Activated CD8-positive, alpha-beta memory T cell treated with anti-CD3 and anti-CD28 coated beads, Interleukin-2, amount 50 U/mL, for 1 hour (primary cell): ENCODE measurements around the gene AKR1C8.
"Not testable (repeated sequence)": the region's sequence is repeated elsewhere in the genome, so short reads cannot be mapped to it uniquely, and the experiment has no call there.

Source experiments
- DNase-seq: peaks from one replicate; pipeline ENCODE4 v3.0.0-alpha.2; 2020; ENCODE audit errors: extremely low read depth

AKR1C8 gene

DNA sequence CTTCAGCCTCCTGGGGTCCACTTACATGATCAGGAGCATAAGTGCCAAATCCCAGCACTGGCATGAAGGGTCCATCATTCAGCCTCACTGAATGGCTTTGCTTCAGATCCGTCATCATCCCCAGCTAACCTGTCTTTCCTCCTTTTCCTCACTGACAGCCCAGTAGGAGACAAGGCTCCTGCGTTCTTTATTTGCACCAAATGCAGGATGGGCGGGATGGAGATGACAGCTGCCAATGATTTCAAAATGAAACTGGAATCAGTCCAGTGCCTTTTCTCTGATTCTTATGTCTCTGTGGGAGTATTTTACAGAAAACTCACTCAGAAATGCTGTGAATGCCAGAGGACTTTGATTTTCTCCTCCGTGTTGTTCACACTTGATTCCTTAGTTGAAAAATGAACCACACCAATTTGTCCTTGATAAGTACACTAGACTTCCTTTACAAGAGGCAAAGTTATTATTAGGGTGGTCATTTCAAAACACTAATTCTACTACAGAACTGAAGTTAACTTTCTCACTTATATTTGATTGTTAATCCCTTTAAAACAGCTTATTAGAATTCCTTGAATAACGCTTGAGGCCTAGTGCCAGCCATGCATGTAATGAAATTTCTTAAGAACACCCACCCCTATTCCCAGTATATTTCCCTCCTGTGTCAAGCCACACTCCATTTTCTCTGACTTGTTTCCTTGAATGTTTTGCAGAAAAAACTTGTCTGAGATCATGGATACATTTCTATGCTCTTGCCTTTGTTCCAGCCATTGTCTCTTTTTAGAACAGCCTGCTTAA lies at the start of gene AKR1C8:
Gene AKR1C8 (minus strand): TSS at position 164 of the 789 bp plus-strand sequence. CDS start 46 bp downstream, at position 118.
- no peak for DNase-seq

DNA sequence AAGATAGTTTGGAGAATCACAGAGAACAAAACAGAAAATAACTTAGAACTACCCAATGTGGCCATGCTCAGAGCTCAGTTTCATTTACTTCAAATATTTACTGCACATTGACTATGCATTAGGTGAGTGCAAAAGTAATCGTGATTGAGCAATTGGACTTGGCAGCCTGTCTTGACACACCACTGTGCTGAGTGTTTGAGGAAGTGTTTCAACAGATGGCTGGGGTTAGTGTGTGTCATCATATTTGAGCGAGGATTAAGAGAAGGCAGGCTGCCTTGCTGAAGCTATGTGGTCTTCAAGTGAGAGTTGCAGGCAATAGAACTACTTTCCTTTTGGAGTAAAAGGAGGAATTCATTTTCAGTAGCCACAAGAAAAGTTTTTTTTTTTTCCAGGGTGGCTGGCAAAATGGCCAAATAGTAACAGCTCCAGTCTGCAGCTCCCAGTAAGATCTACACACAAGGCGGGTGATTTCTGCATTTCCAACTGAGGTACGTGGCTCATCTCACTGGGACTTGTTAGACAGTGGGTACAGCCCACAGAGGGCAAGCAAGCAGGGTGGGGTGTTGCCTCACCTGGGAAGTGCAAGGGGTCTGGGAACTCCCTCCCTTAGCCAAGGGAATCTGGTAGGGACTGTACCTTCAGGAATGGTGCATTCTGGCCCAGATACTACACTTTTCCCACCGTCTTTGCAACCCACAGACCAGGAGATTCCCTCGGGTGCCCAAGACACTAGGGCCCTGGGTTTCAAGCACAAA lies 49.3 kb upstream of the AKR1C8 start:
- no peak for DNase-seq

DNA sequence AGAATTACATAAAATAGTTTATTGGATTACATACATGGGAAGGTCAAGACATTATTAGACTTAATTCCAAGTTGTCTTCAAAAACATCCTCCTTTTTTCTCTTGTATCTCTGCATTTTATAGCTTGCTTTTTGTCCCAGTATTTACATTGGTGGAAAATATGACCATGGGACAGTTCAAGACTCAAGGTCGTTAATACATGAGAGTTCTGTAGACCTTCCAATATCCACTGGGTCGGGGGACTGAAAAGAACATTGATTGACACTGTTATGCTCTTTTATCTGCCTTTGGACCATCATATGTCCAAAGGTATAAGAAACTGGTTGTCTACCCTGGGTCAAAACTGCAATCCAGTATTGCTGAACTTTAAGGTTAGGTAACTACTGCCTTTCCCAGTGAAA lies 48.4 kb upstream of the AKR1C8 start:
- DNase-seq = no peak

DNA sequence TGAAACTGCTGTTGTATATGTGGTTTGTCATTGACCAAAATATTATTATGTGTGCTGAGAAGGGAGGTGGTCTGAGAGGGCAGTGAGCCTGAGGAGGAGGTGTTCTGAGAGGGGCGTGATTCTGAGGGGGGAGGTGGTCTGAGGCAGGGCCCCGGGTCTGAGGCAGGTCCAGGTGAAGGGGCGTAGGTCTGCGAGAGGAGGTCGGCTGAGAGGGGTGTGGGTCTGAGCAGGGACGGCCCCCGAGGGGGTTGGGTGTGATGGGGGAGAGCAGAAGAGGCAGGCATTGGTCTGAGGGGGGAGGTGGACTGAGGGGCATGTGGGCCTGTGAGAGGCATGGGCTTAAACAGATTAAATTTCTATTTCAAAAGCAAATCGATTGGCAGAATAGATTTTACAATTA lies 44.1 kb upstream of the AKR1C8 start:
- DNase-seq = no peak

DNA sequence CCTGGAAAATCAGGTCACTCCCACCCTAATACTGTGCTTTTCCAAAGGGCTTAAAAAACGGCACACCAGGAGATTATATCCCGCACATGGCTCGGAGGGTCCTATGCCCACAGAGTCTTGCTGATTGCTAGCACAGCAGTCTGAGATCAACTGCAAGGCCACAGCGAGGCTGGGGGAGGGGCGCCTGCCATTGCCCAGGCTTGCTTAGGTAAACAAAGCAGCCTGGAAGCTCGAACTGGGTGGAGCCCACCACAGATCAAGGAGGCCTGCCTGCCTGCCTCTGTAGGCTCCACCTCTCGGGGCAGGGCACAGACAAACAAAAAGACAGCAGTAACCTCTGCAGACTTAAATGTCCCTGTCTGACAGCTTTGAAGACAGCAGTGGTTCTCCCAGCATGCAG lies 38.0 kb upstream of the AKR1C8 start:
- DNase-seq = not testable (repeated sequence)

DNA sequence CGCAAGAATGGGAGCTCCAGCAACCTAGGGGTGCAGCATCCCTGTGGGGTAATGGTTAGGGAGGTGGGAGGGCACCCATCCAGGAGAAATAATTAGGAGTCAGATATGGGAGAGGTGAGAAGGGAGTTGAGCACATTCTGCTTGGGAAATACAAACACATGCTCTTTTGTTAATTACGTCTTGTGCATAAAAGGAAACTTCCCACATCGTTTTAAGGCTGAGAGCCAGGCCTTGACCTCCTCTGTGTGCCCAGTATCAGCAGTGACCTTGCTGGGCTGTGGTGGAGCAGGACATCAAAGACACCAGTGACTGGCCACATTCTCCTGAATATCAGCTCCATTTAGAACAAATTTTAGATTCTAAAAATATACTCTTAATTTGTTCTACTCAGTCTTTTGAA lies 34.3 kb upstream of the AKR1C8 start:
- no peak for DNase-seq

DNA sequence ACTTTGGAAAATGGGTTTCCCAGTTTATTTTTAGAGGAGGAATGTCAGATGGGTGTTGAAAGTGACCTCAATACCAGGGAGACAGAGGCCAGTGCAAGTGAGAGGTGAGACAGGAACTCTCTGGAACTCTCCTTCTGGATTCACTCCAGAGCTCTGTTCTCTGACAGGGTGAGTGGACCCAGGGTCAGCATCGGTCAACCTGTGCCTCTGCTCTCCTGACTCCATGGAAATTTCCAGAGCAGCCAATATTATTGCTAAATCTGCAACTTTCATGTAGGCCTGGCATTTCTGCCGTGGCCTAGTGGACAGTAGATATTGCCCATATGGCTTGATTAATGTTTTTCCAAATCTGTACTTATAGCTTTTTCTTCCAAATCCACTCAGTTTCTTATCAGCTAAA lies 31.9 kb upstream of the AKR1C8 start:
- no peak for DNase-seq

DNA sequence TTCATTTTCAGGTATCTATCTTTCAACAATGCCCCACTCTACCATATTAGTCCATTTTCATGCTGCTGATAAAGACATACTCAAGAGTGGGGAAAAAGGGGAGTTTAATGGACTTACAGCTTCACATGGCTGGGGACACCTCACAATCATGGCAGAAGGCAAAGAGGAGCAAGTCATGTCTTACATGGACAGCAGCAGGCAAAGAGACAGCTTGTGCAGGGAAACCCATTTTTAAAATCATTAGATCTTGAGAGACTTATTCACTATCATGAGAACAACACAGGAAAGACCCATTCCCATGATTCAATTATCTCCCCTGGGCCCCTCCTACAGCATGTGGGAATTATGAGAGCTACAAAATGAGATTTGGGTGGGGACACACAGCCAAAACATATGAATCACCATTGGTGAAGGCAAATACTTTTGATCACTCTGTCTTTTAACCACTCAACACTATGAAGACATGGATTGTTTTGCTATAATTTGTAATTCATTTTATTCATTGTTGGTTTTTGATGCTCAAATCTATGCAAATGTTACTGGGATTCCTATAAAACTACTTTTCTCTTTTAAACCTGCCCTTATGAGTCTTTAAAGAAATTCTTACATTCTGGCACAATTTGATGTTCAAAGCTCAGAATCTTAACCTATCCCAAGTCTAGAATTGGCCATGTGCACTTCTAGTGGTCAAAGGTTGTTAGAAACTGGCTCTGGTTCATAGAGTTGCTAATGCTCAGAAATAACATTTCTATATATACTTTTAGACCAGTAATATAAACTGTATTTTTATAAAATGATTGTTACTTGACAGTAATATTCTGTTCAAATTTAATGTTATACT lies 27.0 kb upstream of the AKR1C8 start:
- DNase-seq = no peak

DNA sequence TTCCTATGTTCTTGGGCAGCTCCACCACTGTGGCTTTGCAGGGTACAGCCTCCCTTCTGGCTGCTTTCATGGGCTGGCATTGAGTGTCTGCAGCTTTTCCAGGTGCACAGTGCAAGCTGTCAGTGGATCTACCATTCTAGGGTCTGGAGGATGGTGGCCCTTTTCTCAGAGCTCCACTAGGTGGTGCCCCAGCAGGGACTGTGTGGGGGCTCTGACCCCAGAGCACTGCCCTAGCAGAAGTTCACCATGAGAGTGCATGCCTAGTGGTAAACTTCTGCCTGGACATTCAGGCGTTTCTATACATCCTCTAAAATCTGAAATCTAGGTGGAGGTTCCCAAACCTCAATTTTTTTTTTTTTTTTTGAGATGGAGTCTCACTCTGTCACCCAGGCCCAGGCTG lies 25.3 kb upstream of the AKR1C8 start:
- not testable (repeated sequence) for DNase-seq

DNA sequence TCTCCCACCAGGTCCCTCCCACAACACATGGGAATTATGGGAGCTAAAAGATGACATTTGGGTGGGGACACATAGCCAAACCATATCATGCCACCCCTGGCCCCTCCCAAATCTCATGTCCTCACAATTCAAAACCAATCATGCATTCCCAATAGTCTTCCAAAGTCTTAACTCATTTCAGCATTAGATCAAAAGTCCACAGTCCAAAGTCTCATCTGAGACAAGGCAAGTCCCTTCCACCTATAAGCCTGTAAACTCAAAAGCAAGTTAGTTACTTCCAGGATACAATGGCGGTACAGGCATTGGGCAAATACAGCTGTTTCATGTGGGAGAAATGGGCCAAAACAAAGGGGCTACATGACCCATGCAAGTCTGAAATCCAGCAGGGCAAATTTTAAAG lies 24.8 kb upstream of the AKR1C8 start:
- DNase-seq = not testable (repeated sequence)

DNA sequence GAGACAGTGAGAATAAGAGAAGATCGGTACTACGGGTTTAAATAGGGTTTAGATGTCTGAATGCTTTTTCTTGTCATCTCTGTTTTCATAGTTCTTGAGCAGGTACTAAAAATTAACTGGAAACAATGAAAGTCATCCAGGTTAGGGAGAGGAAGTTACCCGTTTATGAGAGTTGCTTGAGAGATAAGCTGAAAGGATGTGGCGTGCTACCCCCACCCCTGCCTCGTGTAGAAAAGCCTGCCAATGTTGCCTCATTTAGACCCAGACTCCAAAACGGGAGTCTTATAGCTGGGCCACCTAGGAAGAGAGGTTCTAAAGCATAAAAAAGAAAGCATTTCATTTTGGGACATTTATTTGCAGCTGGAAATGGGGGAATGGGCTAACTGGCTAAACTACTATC lies 21.8 kb upstream of the AKR1C8 start:
- DNase-seq = no peak

DNA sequence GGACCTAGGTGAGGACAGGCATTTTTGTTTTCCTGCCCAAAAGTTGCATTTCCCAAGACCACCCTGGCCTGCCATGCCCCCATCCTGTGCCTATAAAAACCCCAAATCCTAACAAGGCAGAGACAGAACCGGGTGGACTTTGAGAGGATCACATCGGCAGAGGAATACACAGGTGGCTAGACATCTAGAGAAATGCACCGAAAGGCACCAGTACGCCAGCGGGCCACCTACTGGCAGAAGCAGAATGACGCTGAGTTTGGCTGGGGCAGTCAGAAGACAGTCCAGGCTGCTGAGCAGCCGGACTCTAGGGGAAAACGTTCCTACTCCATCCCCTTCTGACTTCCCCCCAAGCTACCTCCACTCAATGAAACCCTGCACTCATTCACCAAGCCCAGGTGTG lies 14.4 kb upstream of the AKR1C8 start:
- DNase-seq = no peak

DNA sequence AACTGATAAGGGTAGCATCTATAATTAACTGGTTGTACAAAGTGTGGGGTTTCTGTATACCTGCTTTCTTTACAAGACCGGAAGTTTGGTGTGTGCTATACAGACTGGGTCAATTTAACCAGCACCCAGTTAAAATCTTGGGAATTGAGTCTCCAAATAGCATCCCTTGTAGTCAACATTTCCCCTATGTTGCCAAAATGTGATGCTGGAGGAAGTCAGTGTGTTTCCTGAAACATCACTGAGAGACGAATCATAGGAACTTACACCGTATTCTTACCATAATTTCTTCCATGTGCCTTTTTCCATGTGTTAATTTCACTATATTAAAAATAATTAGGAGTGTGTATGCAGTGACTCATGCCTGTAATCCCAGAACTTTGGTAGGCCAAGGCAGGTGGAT lies 13.4 kb upstream of the AKR1C8 start:
- no peak for DNase-seq

DNA sequence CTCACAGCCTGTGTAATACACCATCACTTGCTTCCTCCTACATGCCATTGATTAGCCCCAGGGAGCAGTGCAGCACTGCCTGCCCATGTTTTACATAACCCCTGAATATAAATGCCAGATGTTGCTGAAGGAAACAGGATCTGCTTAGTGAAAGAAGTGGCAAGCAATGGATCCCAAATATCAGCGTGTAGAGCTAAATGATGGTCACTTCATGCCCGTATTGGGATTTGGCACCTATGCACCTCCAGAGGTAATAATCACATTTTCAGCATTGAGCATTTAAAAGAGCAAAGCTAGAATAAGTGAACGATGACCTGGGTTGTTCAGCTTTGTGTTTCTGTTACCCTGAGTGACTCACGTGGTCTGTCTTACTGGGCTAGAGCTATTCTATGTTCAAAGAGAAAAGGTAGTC lies 11.8 kb upstream of the AKR1C8 start, which contains the start of gene AKR1C4:
Gene AKR1C4 (plus strand): TSS at position 136 of the 412 bp plus-strand sequence. CDS start 31 bp downstream, at position 167.
- no peak for DNase-seq

DNA sequence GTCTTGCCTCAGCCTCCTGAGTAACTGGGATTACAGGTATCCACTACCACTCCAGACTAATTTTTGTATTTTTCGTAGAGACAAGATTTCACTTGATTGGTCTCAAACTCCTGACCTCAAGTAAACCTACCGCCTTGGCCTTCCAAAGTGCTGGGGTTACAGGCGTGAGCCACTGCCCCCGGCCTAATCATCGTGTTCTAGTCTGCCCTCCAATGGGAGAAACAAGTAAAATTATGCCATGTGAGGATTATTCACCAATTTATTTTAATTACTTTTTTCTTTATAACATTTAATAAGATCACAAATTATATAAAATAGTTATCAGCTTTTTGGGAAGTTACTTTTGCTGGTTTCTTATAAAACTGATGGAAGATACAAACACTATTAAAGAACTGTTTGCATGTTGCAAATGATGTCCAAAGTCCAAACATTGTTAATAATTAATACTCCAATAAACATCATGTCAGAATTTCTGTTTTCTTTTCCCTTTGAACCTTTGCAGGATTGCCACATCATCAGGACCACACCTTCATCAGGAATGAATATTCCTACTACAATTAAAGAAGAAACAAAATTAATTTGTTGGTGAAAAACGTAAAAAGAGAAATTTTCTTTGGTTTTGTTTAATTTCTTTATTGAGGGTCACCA lies 10.9 kb upstream of the AKR1C8 start:
- DNase-seq = no peak

DNA sequence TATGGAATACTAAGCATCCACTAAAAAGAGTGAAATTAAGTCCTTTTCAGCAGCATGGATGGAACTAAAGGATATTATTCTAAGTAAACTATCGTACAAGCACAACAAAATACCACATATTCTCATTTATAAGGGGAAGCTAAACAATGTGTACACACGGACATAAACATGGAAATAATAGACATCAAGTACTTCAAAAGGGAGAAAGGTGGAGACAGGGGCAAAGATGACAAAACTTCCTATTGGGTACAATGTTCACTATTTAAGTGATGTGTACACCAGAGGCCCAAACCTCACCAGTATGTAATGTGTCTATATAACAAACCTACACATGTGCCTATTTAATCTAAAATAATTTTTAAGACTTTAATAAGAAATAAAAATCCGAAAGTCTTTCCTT lies 9.5 kb upstream of the AKR1C8 start:
- no peak for DNase-seq

DNA sequence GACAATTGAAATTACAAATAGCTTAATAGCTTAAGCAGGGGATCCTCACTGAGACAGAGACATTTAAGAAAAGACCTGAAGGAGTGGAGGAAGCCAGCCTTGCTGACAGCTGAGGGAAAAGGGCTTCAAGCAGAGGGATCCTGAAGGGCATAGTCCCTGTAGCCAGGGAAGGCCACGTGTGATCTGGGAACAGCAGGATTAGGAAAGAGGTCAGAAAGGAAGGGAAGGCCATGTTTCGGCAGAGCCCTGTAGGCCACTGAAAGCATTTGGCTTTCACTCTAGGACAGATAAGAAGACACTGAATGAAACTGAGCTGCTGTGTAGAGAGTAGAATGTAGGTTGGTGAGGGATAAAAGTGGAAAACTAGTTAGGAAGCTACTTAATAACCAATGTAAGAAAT lies 3.4 kb upstream of the AKR1C8 start:
- no peak for DNase-seq

DNA sequence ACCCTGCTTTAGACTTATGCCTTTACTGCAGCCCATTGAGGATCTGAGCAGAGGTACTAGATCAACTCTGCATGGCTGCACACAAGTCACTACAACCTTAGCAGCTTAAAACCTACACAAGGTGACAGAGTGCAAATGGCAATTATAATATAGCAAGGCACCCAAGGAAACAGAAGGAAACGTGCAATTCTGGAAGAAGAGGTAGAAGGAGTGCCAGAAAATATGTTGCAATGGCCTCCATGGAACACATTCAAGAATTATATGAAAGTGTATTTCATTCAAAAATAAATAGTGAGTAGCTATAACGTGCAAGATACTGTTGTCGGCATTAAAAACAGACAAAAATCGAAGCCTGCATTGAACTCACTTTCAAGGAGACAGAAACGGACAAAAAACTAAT lies 2.9 kb upstream of the AKR1C8 start:
- DNase-seq = no peak

DNA sequence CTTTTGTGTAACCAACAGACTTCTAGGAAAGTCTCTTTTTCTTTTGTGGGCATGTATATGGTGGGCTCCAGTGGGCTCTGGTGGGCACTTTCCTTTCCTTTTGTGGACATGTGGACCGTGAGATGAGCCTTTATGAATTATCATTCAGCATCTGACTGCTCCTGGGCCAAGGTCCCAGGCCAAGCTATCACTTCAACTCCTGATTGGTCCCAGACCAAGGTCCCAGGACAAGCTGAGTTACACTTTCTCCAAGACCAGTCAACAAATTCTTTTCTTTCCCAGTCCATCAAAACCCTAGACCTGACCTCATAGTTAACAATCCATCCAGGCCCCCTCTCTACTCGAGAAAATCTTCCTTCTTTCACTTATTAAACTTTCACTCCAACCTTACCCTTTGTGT lies 1.0 kb downstream of the AKR1C8 start:
- DNase-seq = no peak

DNA sequence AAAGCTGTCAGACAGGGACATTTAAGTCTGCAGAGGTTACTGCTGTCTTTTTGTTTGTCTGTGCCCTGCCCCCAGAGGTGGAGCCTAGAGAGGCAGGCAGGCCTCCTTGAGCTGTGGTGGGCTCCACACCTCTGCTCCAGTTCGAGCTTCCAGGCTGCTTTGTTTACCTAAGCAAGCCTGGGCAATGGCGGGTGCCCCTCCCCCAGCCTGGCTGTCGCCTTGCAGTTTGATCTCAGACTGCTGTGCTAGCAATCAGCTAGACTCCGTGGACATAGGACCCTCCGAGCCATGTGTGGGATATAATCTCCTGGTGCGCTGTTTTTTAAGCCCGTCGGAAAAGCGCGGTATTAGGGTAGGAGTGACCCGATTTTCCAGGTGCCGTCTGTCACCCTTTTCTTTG lies 4.4 kb downstream of the AKR1C8 start:
- not testable (repeated sequence) for DNase-seq

DNA sequence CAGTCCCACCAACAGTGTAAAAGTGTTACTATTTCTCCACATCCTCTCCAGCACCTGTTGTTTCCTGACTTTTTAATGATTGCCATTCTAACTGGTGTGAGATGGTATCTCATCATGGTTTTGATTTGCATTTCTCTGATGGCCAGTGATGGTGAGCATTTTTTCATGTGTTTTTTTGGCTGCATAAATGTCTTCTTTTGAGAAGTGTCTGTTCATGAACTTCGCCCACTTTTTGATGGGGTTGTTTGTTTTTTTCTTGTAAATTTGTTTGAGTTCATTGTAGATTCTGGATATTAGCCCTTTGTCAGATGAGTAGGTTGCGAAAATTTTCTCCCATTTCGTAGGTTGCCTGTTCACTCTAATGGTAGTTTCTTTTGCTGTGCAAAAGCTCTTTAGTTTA lies 9.4 kb downstream of the AKR1C8 start:
- DNase-seq = not testable (repeated sequence)
